HG03378 (cell line): Measurements from ENCODE around the gene ALDH1L1.

Source experiments
- ATAC-seq: cut with Tn5 transposase; IDR thresholded peaks from one replicate; pipeline ENCODE4 v1.9.1; 2021; ENCODE audit warnings: mild to moderate bottlenecking, moderate library complexity; ENCODE audit not compliant: unreplicated experiment

Gene ALDH1L1

DNA sequence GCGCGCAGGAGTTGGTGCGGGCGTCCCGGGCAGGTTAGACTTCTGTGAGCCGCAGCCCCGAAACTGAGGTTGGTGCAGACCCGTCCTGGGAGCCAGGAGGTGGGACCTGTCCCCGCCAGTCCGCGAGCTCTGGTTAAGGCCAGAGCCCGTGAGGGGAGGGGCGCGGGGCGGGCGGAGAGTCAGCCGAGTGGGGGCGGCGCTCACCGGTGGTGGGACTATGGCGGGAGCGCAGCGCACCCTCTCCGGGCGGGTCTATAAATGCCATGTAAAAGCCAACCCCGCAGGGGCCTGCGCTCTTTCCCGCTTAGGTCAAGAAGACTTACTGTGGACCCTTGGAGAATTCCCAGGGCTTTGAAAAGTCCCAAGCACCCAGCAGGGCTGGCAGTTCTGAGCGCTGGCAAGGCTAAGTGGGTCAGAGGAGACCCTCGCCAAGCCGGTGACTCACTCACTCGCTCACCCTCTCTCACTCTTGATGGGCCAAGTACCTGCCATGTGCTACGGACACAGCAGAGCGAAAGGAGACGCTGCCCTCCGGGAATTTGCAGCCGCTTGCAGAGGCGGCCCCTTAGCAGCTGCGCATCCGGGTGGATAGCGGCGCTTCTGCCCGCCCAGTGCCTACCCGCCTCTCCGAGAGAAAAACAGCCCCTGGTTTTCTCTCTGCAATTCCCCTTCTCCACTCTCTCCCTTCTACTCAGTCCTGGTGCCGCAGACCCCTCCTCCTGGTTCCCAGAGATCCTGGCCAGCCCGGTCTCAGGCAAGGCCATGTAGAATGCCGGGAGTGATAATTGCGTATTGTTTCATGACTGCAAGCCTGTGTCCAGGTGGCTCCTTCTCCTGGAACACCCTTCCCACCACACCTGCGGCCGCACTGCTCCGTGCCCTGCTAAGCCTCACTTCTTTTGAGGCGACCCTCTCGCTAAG lies at the start of gene ALDH1L1:
Gene ALDH1L1 (minus strand): TSS at position 110 of the 921 bp plus-strand sequence. CDS start 19,607 bp downstream, outside the sequence.
- no peak for ATAC-seq

- ATAC-seq: no peak
These were observed 46.0 kb upstream of the ALDH1L1 start for GRCh38 chr3:126226374-126226773.

DNA sequence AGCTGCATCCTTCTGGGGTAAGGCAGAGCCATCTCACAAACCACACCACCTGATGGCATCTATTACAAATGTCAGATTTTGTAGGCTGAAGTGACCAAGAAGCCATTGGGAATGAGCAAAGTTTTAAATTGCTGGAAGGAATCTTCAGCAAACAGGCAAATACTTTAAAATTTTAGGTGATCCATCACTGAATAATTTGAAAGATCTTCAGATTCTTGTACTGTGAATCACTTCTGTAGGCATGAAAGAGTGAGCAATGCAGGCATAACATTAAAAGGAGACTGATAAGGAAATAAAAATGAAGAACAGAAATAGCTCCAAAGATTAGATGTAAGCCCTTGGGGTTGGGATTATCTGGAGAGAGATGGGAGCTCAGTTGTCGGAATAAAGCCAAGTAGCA lies 36.0 kb upstream of the ALDH1L1 start:
- no peak for ATAC-seq

- ATAC-seq: no peak
These were observed 33.1 kb upstream of the ALDH1L1 start for GRCh38 chr3:126213379-126214028.

DNA sequence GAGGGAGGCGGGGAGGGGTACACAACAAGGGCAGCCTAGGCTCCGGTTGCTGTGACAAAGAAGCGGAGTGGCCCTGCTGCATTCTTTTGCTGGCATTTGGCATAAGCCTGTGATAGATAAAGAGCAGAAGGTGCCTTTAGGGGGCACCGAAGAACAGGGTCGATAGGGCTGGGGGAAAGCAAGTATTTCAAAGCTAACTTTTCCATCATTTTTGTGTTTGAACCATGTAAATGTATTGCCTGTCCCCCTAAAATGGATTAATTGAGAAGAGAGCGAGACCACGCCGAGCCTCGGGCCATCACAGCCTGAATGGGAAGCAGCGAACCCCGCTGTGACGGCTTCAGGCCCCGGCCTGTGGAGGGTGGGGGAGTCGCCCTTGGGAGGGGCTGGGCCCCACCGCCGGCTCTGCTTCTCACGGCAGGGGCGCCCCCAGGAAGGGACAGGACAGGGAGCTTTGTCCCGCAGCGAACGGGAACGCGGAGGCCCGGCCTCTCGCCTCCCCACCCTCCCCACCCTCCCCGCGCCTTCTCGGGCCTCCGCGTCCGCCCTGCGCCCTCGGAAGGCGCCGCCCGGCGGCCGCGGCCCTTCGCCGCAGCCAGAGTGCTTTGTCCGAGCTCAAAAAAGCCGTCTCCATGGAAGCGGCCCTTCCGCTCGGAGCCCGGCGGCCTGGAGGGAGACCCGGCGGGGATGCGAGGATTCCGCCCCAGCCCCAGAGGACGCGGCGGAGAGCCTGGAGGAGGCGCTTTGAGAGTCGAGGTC lies 32.4 kb upstream of the ALDH1L1 start:
- no peak for ATAC-seq

DNA sequence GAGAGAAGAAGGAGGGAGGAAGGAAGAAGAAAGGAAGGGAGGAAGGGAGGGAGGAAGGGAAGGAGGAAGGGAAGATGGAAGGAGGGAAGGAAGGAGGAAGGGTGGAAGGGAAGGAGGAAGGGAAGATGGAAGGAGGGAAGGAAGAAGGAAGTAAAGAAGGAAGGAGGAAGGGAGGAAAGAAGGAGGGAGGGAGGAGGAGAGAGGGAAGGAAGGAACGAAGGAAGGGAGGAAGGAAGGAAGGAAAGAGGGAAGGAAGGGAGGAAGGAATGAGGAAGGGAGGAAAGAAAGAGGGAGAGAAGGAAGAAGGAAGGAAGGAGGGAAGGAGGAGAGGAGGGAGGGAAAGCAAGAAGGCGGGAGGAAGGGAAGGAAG lies 31.8 kb upstream of the ALDH1L1 start:
- ATAC-seq: no peak

GRCh38 chr3:126211569-126211968 lies 31.2 kb upstream of the ALDH1L1 start:
- ATAC-seq: no peak

- no peak for ATAC-seq
These were observed 30.2 kb upstream of the ALDH1L1 start for GRCh38 chr3:126210606-126211005.

DNA sequence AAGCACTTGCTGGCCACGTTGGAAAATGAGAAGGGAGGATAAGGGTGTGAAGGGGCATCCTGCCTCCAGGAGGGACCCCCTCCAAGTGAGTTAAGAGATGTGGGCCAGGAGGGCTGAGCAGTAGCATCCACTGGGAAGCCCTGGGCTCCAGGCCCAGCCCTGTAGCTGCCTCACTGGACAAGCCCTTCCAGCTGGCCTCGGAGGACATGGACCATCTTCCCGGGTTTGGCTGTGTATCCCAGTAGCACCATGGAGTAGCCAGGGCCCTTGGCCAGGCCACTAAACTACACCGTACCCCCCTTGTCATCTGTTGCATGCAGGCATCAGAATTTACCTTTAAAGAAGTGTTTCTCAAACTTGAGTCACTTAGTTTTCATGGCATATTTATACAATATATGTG lies 29.4 kb upstream of the ALDH1L1 start:
- ATAC-seq: no peak

GRCh38 chr3:126208606-126209256 lies 28.3 kb upstream of the ALDH1L1 start:
- no peak for ATAC-seq

GRCh38 chr3:126208182-126208581 lies 27.8 kb upstream of the ALDH1L1 start:
- no peak for ATAC-seq

DNA sequence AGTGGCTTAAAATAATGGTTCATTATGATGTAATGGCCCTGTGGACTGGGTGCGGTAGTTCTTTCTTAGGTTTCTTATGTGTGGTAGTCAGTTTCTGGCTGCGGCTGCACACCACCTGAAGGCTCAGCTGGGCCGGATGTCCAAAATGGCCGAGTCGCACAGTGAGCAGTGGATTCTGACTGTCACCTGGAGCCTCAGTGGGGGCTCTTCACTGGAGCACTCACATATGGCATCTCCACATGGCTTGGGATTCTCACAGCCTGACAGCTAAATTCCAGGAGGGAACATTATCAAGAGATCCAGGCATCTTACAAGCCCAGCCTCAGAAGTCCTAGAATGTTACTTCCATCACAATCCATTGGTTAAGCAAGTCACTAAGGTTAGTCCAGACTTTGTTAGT lies 26.8 kb upstream of the ALDH1L1 start:
- no peak for ATAC-seq

DNA sequence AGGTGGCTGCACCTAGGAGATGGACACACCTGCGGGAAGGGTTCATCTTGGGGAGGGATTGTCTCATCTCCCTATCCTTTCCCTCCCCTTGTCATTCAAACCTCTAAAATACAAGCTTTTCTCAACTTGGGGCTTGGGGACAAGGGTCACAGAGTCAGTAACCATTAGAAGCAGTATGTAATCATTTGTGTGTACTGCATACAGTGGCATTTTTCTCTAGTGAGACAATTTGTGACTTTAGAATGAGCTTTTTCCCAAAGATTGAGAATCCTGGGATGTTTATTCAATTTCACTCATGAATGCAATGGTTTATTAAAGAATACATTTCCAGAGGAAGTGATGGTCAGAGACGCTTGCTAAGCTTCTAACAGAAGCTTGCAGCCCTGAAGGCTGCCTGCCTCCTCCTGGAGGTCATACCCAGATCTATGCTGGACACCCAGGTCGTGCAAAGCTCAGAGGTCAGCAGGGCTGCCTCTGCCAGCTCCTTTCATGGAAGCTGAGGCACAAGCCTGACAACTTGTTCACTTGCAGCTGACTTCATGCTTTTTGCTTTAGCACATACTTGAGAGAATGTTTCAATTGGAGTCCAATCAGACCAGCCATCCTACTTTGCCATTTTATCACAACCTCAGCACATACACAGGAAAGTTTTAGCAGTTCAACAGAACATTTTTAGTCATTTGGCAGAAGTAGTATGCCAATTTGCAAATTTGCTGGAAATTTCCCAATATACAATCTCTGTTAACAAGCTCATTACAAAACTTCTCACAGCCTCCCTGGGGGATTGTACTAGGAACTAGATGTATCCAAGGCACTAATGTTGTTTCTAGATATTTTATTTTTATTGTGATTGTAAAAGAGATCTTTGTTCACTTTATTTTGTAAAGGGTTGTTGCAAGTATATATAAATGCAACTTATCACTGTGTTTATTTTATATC lies 25.6 kb upstream of the ALDH1L1 start:
- ATAC-seq: no peak

- no peak for ATAC-seq
These were observed 22.3 kb upstream of the ALDH1L1 start for GRCh38 chr3:126202680-126203079.

DNA sequence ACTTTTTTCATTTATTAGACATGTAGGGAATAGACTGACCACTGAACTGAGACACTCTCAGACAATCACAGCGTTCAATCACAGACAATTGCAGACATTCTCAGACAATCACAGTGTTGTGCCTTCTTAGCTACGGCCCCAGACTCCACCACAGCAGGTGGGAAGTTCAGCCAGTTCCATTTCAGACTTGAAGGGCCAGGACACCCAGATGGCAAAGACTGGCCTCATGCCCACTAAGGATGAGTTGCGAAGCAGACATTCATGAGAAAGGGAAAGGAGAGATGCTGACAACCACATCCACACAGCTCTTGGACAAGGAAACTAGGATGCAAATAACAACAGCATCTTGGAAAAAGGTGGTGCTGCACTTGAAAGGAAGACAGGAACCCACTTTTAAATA lies 21.9 kb upstream of the ALDH1L1 start:
- no peak for ATAC-seq

DNA sequence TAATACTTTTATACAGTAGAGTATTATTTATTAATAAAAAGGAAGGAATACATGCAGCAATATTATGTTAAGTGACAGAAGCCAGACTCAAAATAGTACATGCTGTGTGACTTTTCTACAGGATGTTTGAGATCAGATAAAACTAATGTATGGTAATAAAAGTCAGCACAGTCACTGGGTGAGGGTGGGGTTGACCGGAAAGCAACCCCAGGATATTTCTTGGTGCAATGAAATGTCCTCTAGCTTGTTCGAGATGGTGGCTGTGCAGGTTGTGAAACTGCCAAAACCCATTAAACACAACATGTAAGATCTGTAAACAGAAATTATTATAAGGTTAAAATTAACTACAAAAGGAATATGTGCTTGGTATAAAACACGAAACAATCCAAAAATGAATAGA lies 20.8 kb upstream of the ALDH1L1 start:
- no peak for ATAC-seq

DNA sequence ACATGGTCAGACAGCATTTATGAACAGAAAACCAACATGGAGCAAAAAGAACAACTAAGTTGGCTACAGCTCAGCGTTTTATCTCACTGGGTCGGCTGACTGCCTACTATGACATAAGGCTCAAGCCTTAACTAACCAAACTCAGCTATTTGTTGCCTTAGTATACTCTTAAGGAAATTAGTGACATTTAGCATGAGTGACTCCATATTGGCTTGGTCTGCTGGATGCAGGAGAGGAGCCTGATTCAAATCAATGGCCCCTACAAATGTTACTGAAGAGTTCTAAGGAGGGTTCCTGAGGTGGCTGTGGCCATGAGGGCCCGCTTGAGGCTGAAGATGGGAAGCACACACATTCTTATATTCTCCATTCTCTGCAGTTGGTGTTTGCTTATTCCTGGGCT lies 20.1 kb upstream of the ALDH1L1 start:
- no peak for ATAC-seq

GRCh38 chr3:126199256-126199655 lies 18.9 kb upstream of the ALDH1L1 start:
- ATAC-seq: no peak

- no peak for ATAC-seq
These were observed 17.6 kb upstream of the ALDH1L1 start for GRCh38 chr3:126197854-126198584.
